COLO829 (cell line): ENCODE results near the gene NFATC1.

Experiments used
- DNase-seq: peaks from one replicate; pipeline ENCODE4 v3.0.0; 2012; ENCODE audit warnings: low spot score

NFATC1 gene

DNA sequence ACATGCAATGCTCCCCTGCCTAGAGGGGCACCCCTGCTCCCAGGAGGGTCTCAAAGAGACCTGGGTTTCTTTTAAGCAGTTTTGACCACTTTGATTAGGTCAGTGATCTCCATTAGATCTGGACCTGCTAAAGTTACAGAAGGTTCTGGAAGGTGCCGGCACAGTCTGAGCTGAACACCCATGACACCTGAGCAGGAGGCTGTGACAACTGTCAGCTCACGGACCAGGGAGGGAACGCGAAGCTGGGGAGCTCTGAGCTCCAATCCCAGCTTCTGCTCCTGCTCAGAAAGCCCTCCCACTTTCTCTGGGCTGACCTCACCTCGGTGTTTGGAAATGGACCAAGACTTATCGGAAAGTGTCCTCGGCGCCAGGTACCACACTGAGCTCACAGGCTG, 113.8 kb downstream of the NFATC1 start:
- no peak for DNase-seq

DNA sequence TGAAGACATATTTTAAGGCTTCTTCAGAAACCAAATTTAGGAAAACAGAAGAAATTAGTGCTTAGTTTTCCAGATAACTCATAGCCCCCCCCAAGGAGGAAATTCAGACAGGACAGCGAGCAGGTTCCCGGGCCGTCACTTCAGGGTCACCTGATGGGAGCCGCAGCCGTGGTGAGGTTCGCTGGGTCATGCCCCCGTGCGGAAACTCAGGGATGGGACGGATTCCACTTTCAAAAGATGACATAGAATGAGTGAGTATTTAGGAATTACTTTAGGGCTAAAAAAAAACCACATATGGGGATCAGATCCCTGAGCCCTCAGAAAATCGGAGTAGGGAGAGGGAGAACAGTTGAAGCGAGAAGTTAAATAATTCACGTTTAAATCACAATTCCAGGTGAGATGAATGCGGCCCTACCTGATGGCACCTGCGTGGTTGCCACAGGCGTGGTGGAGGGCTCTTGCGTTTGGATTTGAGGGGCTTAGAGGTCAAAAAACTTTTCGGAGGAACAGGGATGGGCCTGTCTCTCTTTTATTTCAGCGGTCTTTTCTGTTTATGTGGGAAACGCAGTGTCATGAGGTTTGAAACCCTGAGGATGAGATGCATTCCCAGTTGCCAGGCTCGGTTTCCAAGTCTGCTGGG, 114.4 kb downstream of the NFATC1 start:
- no peak for DNase-seq

DNA sequence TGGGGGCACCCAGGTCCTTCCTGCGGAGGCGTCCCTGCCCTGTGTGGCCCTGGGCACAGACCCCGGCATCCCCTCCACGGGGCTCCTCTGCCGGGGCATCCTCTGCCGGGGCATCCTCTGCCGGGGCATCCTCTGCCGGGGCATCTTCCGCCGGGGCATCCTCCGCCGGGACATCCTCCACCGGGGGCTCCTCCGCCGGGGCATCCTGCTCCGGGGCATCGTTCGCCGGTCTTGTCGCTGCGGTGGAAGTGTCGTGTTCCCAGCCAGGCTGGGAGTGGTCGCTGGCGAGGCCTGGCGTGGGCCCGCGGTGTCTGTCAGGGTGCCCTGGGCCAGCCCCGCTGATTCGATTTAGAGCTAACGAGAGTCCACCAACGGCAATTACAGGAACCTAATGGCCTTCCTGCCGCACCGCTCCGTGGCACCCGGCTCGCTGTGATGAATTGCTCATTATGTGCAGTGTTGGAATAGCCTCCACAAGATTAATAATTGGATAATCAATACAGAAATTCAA, 115.1 kb downstream of the NFATC1 start:
- DNase-seq, result no peak

DNA sequence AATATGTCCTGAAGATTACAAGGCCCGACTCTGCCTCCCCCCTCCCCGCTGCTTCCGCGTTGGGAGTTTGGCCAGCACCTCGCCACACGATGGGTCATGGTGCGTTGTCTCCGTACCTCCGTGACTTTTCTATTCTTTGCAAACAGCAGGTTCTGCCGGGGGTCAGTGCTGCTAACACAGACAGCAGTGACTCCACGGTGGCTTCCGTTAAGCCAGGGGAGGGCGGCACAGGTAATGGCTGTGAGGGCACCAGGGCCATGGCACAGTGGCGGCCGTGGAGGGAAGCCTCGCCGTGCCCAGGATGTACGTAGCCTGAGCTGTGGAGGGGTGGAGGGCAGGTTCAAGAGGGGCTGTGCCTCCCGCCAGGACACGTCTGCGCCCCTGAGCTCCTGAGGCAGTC, 115.5 kb downstream of the NFATC1 start:
- no peak for DNase-seq

DNA sequence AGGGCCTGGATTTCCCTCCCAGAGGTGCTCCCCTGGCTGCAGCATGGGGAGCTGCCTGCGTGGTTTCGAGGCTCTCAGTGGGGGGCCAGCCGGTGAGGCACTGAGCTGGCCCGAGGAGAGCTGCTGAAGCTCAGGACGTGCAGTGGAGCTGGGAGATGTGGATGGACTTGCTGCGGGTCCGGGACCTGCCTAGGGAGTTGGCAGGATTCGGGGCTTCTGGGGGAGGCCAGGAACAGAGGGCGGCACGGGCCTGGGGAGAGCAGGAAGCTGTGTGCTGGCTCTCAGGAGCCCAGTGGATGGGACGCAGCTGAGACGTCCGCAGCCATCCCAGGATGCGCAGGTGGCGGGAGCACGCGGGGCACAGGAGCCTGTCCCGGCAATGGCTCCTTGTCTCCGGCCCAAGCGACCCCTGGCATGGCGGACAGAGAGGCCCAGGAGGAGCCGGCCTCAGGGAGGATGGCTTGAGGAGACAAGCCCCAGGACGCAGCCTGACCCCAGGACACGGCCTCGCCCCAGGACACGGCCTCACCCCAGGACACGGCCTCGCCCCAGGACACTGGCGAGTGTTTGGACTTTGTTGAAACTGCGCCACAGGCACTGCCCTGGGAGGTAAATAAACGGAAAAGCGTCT, 116.1 kb downstream of the NFATC1 start:
- no peak for DNase-seq

DNA sequence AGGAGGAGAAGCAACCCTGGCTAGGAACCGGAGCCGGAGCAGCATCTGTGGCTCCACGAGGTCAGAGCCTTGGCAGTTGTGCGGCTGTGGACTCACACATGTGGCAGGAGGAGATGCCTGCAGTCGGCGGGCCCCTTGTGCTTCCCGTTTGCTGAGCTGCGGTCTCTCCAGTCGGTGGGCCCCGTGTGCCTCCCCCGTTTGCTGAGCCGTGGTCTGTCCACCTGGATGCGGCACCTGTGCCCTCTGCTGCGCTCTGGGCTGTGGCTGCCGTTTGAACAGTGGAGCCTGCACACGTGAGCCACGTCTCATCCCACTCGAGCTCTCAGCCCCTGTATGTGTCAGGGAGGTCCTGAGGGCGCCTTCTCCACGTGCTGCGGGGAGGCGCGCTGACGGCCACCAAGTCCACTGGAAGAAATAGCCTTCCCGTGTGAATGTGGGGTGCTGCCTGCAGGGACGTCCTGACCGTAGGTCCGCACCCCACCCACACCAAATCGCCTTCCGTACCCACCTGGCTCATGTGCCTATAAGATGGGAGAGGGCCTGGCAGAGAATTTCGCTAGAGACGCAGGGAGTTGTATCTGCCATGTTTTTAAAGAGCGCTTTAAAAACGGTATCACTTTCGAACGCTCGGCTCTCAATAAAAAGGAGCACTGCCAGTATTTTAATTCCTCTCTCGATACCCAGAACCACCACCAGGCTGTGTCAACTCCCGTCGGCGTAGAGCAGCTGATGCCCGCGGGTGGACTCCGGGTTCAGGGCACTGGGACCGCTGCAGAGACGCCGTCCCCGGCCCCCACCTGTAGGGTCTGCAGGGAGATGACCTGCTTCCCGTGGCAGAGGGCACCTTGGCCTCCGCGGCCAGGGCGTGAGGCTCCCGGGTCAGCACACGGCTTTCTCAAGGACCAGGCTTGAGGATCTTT, 117.0 kb downstream of the NFATC1 start:
- DNase-seq, result no peak

DNA sequence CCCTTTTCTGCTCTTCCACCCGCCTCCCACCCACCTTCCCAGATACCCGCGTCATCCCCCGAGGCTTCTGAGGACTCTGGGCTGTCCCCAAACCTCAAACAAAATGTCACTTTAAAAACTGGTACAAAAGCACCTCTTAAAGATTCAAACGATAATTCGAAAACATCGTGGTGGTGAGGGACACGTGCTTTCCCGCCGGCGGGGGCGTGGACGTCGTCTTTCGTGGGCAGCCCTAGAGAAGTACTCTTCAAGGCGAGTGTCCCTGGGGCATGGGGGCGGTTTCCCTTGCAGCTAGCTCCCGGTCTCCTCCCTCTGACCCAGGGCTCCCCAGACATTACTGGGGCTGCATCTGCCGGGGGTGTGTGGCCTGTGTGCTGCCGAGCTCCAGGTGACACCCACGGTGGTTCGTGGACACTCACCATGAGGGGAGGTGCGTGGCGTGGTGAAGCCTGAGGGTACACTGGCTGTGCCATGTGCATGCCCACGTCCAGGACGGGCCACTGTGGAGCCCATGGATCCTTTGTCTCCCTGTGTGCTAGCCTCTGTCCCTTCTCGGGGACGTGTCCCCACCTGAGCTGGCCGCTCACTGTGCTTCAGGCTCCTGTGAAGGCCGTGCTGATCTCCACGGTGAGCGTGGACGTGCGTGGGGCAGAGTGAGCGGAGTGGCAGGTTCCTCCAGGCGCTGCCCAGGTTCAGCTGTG, 117.8 kb downstream of the NFATC1 start:
- DNase-seq, result no peak

DNA sequence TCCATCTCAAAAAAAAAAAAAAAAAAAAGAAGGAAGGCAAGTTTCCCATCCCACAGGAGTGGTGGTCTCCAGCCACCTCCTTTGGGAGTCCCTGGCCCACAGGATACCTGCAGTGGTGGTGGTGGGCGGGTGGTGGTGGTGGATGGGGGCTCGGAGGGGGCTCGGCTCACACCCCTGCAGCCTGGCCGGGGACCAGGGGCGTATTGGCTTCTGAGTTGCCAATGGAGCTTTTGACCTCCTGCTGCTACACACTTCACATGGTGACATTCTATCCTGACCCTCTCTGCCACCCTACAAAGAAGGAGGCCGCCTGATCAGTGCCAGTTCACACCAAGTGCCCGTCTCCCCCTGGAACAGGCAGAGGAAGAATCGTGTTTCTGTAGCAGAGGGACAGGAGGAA, 119.6 kb downstream of the NFATC1 start:
- no peak for DNase-seq

DNA sequence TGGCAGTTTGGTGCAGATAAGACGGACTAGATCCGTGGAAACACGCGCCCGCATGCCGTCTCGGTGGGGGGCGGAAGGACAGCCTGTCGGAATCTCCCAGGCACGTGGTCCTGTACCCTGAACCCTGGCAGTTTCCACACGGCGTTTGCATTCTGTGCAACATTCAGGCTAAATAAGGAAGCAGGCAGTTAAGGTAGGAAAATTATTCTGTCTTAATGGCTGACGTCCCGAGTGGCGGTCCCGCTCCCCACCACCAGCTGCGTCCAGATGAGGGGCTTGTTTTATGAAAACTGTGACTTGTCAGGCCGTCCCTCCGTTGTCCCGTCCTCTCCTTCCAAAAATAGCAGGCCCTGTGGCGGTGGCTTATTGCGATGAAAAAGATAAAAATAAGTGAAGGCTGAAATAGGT, 120.2 kb downstream of the NFATC1 start:
- DNase-seq, result no peak

DNA sequence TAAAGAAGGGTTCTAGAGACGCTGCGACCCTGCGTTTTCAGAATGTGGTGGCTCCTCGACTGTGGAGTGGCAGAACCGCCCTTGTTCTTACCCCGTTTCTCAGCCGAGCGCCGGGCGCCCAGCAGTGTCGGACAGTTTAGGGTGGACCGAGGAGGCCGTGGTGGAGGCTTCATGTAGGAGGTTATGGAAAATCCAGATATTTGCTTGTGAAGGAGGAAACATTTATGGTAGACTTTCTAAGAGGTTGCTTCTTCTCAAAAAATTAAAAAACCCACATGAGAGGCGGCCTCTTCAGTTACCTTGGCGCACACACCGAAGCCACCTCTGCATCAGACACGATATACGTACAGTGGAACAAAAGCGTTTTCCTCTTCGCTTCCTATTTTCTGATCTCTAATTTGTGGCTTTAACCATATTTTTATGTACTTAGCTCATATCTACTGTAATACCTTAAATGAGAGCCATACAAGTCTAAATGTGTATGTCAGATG, 120.8 kb downstream of the NFATC1 start:
- no peak for DNase-seq

DNA sequence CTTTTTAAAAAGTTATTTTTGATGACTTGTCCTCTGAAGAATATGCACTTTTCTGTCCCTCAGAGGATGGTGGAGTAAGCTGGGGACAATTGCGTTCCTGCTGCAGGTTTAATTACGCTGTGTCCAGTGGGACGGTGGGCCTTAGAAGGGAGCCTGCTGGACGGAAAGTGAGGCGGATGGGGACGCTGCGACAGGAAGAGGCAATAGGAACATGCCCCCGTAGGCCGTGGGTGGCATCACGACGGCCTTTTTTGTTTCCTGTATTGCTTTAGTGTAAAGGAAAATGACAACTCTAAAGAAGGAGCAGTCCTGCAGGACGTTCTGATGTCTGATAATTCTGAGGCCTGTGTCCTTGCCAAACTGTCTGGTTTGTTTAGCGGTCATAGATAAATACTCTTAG, 121.6 kb downstream of the NFATC1 start:
- DNase-seq, result no peak

DNA sequence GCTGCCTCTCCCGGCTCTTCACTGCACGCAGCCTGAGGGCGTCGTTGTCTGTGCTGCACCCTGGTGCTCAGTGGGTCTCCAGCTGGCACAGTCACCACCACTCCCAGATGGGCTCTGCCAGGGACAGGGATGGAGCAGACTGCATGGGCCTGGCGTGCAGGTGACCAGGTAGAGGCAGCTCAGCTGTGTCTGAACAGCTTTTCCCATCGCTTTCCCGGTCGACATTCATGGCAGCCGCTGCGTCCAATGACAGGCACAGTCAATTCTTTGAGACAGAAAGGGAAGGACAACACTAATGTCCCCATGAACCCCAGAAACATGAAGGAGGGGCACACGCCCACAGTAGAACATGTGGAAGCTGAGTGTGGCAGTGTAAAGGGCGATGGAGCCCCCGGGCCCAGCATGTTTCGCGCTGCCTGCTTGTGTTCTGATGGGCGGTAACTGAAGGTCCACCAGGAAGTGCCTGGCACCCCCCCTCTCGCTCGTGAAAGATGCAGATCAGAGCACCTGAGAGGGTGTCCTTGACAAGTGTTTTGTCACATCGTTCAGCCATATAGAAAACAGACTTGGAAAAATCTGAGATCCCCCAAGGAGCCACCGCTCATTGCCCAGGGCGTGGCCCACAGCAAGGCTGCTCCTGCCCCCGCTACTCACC, 122.4 kb downstream of the NFATC1 start:
- no peak for DNase-seq

DNA sequence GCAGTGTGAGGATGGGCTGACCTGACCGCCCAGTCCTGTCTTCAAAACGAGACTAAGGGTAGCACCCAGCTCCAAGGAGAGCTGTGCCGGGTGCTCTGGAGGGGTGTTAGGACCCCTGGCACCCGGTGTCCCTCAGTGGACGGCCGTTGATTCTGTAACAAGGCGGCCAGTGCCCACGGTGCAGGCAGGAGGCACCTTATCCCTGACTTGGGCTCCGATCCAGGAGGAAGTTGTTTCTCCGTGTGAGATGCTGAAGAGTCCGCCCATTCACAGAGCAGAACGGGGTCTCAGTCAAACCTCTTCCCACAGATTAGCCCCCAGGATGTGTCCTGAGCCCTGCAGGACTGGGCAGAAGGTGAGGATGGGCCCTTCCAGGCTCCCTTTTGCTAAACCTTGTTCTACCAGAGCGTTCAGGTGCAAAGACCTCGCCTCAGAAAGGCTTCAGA, 123.0 kb downstream of the NFATC1 start:
- no peak for DNase-seq

DNA sequence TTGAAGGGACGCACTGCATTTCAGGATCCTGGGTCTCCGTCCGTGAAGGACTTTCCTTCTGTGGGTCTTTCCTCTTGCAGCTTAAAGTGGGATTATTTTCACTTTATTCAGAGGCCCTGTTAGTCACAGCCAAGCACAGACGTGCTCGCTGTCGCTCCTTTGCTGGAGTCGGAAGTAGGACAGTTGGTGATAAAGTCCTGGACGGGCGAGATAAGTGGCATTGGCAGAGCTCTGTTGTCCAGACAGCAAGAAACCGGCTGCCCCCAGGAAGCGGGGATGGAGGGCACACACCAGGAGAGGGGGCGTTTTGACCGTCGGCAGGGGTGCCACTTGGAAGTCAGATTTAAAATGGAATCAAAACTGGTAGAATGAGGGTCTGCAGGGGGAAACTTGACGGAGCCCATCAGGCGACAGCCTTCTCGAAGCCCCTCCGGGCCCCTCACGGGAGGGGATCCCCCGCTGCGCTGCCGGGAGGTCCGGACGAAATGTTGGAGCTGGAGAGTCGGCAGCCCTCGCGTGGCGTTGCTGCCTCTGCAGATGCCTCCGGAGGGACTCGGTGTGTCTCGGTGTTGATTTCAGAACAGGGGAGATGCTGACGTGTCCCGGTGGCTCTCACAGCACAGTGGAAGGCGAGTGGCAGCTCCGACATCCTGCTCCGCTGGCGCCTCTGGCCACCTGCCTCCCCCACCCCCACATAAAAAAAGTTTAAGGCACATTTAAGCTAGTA, 124.2 kb downstream of the NFATC1 start:
- no peak for DNase-seq

DNA sequence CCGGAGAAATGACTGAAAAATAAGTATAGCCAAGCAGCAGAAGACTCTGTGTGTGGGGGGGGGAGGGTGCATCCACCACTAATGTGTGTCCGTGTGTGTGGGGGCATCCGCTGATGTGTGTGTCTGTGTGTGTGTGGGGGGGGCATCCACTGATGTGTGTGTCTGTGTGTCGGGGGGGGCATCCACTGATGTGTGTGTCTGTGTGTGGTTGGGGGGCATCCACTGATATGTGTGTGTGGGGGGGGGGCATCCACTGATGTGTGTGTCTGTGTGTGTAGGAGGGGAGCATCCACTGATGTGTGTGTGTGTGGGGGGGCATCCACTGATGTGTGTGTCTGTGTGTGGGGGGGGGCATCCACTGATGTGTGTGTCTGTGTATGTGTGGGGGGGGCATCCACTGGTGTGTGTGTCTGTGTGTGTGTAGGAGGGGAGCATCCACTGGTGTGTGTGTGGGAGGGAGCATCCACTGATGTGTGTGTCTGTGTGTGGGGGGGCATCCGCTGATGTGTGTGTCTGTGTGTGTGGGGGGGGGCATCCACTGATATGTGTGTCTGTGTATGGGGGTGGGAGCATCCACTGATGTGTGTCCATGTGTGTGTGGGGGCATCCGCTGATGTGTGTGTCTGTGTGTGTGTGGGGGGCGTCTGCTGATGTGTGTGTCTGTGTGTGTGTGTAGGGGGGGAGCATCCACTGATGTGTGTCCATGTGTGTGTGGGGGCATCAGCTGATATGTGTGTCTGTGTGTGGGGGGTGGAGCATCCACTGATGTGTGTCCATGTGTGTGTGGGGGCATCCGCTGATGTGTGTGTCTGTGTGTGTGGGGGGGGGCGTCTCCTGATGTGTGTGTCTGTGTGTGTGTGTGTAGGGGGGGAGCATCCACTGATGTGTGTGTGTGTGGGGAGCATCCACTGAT, 125.0 kb downstream of the NFATC1 start:
- DNase-seq, result no peak

DNA sequence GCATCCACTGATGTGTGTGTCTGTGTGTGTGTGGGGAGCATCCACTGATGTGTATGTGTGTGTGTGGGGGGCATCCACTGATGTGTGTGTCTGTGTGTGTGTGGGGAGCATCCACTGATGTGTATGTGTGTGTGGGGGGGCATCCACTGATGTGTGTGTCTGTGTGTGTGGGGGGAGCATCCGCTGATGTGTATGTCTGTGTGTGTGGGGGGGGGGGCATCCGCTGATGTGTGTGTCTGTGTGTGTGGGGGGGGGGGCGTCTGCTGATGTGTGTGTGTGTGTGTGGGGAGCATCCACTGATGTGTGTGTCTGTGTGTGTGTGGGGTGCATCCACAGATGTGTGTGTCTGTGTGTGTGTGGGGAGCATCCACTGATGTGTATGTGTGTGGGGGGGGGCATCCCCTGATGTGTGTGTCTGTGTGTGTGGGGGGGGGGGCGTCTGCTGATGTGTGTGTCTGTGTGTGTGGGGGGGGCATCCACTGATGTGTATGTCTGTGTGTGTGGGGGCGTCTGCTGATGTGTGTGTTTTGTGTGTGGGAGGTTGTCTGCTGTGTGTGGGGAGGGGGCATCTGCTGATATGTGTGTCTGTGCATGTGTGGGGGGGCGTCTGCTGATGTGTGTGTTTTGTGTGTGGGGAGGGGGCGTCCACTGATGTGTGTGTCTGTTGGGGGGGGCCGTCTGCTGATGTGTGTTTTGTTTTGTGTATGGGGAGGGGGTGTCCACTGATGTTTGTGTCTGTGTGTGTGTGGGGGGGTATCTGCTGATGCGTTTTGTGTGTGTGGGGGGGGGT, 125.9 kb downstream of the NFATC1 start:
- DNase-seq, result no peak

DNA sequence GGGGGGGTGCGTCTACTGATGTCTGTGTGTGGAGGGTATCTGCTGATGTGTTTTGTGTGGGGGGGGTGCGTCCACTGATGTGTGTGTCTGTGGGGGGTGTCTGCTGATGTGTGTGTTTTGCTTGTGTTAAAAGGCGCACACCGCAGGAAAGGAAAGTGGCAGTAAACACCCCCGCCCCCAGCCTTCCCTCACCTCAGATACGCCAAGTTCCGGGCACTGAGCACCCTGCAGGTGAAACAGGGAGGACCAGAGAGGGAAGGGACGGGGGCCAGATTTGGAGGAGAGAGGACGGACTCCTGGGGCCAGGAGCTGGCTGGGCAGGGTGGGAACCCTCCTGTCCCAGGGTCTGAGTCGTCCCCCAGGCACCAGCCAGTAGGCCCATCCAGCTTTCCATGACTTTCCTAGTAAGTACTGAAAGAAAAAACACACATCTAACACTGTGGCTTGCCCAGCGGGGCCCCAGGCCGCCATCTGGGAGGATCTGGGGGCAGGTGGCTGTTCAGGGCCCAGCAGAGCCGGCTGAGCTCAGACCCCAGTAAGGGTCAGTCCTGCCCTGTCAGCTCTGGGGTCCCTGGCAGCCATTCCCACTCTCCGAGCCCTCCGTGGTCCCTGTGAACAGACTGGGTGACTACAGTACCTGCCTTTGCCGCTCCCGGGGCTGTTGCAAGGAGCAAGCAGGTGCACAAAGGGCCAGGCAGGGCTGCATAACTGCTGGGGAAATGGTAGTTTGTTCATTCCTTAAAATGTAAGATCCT, 126.9 kb downstream of the NFATC1 start:
- DNase-seq, result no peak

DNA sequence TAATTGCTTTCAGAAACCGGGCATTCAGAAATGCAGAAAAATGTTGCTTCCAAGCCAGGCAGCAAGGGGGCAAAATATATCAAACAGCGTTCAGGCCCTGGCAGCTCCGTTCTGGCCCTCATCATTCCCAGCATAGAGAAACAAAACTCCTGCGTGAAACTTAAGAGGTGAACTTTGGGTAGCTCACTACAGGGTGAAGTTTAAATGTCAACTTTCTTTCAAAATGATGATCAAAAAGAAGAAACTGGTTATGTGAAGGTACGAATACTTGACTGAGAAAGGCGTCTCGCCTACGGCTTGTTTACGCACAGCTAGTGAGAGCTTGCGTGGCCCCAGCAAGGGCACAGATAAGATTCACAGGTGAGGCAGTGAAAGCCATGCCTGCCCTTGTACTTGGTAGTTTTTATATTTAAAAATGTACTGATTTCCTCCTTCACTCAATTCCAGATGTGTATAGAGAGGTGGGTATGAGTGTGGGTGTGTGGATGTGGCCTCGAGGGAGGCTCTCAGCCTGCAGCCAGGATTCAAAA, 127.5 kb downstream of the NFATC1 start:
- DNase-seq, result no peak
